Non-pigmented ciliary epithelial cell (primary cell): ENCODE data around the gene TMTC1.

ENCODE experiments used
- DNase-seq: peaks from one replicate; pipeline ENCODE4 v3.0.0-alpha.2; 2010; ENCODE audit warnings: low read depth

The TMTC1 gene

GRCh38 chr12:29780084-29780483 lies 3.7 kb downstream of the TMTC1 start:
- no peak for DNase-seq

DNA sequence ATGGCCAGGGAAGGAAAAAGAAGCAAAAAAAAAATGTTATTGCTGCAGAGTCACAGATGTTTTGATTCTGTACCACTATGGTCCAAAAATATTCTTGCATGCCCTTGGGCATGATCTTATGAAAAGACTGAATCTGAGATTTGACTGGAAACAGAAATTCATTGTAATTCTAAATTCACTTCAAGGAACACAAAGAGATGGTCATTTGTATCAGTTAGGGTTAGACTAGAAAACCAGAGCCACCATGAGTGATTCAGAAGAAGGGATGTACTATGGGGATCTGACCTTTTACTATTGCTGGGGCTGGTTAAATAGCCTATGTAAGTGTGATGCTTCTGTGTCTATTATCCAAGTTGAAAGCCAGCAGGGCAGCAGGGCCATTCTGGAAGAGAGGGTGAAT lies 5.2 kb downstream of the TMTC1 start:
- no peak for DNase-seq

GRCh38 chr12:29773076-29773475 lies 10.7 kb downstream of the TMTC1 start:
- no peak for DNase-seq

- DNase-seq: no peak
Measured at GRCh38 chr12:29771786-29772185, 12.0 kb downstream of the TMTC1 start.

DNA sequence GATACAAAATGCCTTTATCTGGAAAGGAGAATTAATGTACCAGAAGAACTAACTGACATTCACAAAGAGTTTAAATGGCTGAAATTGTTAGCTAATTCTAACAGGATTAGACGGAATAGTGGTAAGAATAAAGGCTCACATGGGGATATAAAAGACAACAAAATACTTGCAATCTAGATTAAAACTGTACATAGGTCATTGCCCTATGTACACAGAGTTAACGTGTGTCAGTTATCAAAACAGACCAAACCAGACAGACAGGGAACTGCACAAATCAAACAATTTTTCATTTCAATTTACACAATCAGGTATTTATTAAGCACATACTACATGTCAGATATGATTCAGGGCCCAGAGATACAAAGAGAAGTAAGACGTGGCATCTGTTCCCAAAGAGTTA lies 12.6 kb downstream of the TMTC1 start:
- no peak for DNase-seq

GRCh38 chr12:29769162-29769858 lies 14.4 kb downstream of the TMTC1 start:
- DNase-seq: peak; percentile 63

- no peak for DNase-seq
Measured at GRCh38 chr12:29768372-29768771, 15.4 kb downstream of the TMTC1 start.

DNA sequence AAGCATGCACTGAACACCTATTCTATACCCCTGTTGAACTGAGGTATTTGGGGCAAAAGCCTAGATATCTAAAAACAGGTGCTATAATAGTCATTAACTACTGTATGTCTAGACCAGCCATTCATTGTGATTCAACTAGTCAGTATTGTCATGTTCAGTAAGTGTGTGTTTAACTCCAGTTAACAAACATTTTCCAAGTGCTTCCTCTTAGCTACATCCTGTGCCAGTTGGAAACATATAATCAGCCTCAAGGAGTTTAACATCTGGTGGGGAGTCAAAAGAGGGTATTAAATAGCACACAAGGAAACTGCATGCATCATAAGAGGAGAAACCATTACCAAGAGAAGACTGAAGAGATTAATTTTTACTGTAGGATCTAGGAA lies 20.4 kb downstream of the TMTC1 start:
- no peak for DNase-seq

DNA sequence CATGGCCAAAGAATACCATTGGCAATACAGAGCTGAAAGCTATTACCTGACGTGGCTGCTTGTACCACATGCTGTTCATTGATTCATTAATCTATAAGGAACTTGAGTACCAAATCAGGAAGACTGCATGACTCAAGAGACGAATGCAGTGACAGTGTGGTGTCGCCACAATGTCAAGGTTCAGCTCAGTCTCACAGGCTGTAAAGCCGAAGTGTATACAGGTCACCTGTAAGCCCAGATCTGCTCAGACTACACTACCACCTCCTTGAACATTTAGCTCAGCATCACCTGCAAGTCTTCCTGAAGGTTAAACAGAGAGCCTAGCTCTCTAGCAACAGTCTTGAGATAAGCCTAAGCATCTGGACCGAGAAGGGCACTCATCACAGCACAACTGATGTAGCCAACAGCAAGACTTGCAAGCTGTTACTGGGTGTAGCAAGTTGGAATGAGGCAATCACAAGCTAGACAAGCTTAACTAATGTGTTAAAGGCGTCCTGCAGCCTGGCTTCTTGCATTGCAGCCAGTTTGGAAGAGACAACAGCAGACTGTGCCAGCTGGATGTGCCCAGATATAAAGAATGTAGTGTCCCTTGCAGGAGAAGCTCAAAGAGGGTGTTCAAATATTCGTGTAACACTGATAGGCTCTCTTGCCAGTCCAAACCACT lies 21.0 kb downstream of the TMTC1 start:
- no peak for DNase-seq

GRCh38 chr12:29759950-29760349 lies 23.8 kb downstream of the TMTC1 start:
- DNase-seq: no peak

GRCh38 chr12:29756741-29757390 lies 26.9 kb downstream of the TMTC1 start:
- DNase-seq: no peak

- no peak for DNase-seq
Measured at GRCh38 chr12:29754235-29755189, 29.2 kb downstream of the TMTC1 start.

GRCh38 chr12:29752121-29752520 lies 31.6 kb downstream of the TMTC1 start:
- no peak for DNase-seq

- DNase-seq: no peak
Measured at GRCh38 chr12:29751676-29752075, 32.1 kb downstream of the TMTC1 start.

- DNase-seq: no peak
Measured at GRCh38 chr12:29750928-29751220, 32.9 kb downstream of the TMTC1 start.

- DNase-seq: no peak
Measured at GRCh38 chr12:29750131-29750927, 33.4 kb downstream of the TMTC1 start.

- DNase-seq: no peak
Measured at GRCh38 chr12:29744365-29744764, 39.4 kb downstream of the TMTC1 start.

GRCh38 chr12:29743801-29744200 lies 39.9 kb downstream of the TMTC1 start:
- peak; percentile 71 for DNase-seq

GRCh38 chr12:29743077-29743476 lies 40.7 kb downstream of the TMTC1 start:
- no peak for DNase-seq

- DNase-seq: no peak
Measured at GRCh38 chr12:29742646-29743045, 41.1 kb downstream of the TMTC1 start.

- peak; percentile 88 for DNase-seq
Measured at GRCh38 chr12:29741342-29742241, 42.1 kb downstream of the TMTC1 start.
